COLO668 (cell line): ENCODE results near the gene LRP1B.

Source experiments
- DNase-seq: peaks from one replicate; lab custom pipeline; 2025; ENCODE audit not compliant: unreplicated experiment; lab: John Stamatoyannopoulos, UW

Gene LRP1B

GRCh38 chr2:140869925-140870324 is 1260.9 kb downstream of the LRP1B start:
- DNase-seq, result no peak

- DNase-seq, result no peak
These were observed 1261.7 kb downstream of the LRP1B start for GRCh38 chr2:140869107-140869506.

DNA sequence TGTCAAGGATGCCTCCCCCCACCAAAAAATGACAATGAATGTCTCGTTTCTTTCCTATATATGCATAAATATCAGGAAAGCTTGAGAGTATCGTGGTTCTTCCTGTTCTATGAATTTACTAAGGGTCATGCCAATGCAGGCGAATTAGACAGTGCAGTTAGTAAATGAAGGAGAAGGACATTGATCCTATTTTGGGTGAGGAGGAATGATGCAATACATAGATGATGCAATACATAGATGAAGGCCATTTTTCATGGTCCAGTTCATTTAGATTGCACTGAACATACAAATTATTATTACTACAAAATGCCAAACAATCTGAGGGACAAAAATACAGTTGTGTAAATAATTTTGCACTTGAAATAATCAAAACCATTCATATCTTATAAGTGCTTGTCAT is 1265.0 kb downstream of the LRP1B start:
- no peak for DNase-seq

GRCh38 chr2:140863713-140864112 is 1267.1 kb downstream of the LRP1B start:
- no peak for DNase-seq

- DNase-seq, result no peak
These were observed 1268.6 kb downstream of the LRP1B start for GRCh38 chr2:140862181-140862580.

DNA sequence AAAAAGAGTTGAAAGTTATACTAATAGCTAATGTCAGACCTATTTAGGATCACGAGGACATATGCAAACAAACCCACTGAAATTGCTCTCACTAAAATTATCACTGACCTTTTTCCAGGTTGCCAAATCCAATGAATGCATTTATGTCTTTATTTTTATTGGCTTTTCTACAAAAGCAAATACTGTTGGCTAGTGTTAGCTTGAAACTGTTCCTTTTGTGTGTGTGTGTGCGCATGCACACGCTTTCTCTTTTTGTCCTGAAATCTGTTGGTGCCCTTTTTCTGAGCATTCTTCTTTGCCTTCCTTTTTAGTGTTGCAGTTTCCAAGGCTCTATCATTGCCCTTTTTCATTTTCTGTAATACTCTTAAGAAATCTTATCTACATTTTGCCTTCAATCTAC is 1269.2 kb downstream of the LRP1B start:
- no peak for DNase-seq

GRCh38 chr2:140855471-140855870 is 1275.3 kb downstream of the LRP1B start:
- DNase-seq, result no peak

DNA sequence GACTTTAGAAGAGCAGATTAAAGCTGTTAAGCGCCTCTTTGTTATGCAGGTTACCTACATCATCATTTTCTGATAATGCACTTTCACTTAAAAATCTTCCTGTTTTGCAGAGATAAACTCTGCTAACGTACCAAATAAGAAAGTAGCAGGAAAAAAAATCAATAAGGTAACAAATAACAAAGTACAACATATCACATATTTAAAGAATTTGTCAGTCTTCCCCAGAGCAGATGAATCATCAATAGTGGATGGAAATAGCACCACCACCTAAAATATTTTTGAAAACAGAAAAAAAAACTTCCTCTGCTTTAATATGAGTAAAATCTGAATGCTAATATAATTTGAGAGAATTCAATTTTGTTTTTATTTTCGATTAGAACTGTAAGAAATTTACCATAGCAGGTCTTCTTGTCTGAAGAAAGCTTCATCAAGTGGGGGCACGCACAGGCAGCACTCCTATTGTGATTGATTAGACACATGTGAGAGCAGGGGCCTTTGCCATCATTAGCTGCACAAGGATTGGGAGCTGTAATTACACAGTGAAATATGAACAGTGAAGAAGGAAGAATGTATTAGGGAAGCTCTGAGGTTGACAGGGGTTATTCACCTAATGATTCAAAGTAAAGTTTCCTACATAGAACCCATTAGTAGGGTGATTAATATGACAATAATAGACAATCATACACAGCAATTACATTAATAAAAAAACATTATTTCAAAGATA is 1279.4 kb downstream of the LRP1B start:
- no peak for DNase-seq

DNA sequence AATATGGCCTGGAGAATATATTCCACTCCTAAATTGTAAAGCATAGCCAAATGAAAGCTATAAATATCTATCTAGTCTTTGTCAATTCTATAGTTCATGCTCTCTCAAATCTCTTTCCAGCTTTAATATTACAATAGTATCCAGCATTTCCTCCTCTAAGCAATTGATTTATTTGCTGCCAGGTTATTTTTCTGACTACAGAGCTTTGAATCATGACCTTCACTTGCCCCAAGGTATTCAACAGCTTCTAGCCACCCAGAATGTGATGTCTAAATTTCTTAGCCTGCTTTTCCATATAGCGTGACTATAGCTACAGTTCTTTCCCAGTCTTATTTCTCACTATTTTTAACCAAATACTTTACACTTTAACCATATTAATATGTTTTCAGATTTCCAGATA is 1287.6 kb downstream of the LRP1B start:
- no peak for DNase-seq

- no peak for DNase-seq
These were observed 1288.7 kb downstream of the LRP1B start for GRCh38 chr2:140842110-140842509.

DNA sequence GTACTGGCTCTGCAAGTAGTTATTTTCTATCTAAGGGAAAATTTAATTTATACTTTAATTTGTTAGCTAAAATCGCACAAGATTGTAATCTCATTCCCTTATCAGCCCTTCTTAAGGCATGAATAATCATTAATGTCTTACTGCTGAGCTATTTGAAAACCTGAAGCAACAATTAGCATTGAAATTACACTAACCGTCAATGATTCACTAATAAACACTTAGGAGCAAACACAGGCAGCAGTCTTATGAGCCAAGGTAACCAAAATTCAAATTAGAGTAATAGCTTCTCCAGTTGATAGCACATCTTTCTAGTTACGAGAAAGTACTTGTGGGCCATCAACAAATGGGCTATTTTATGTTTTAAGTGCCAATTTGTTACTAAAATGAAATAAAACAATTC is 1289.7 kb downstream of the LRP1B start:
- no peak for DNase-seq

DNA sequence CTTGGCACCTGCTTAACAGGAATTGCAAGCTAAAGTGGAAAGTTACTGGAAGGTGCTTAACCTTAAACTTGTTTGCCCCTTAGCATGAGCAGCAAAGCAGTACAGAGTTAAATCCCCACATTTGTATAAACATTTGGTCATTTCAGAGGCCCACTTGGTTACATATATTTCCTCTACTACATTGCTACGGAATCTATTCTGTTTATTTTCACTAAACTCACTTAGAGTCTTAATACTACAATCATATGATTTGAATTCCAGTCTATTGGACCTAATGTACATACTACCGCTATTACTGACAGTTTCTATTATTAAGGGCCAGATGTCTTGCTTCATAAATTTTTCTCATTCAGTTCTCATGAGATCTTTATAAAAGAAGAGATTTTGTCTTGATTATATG is 1294.0 kb downstream of the LRP1B start:
- DNase-seq, result no peak

GRCh38 chr2:140835079-140835478 is 1295.7 kb downstream of the LRP1B start:
- no peak for DNase-seq

GRCh38 chr2:140814141-140814540 is 1316.7 kb downstream of the LRP1B start:
- peak; percentile 52 for DNase-seq

- DNase-seq, result peak; percentile 9
These were observed 1322.0 kb downstream of the LRP1B start for GRCh38 chr2:140808820-140809219.

- no peak for DNase-seq
These were observed 1322.6 kb downstream of the LRP1B start for GRCh38 chr2:140808211-140808610.

DNA sequence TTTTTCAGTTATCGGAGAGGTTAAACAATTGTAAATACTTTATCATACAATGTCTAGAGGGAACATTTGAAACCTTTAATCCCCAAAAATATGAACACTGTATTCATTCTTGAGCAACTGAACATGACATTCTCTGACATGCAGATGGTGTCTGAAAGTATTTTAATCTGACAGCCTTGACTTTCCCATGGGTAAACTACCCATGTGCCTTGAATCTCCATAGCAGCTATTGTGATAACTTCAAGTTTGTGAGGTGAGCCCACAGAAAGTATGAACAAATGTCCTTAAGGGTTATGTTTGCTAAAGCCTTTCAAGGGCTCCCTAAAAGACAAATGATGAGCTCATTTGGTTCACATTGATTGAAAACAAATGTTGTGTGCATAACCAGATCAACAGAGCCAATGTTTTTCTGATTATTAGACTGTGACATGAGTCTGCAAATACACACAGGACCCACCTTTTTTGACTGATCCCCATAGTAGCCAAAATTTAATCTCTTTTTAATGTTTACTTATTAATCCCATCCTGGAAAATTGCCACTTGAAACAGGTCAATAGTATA is 1326.0 kb downstream of the LRP1B start:
- no peak for DNase-seq

GRCh38 chr2:140801311-140801710 is 1329.5 kb downstream of the LRP1B start:
- no peak for DNase-seq

GRCh38 chr2:140797718-140798117 is 1333.1 kb downstream of the LRP1B start:
- DNase-seq, result no peak

GRCh38 chr2:140791802-140792201 is 1339.0 kb downstream of the LRP1B start:
- no peak for DNase-seq

DNA sequence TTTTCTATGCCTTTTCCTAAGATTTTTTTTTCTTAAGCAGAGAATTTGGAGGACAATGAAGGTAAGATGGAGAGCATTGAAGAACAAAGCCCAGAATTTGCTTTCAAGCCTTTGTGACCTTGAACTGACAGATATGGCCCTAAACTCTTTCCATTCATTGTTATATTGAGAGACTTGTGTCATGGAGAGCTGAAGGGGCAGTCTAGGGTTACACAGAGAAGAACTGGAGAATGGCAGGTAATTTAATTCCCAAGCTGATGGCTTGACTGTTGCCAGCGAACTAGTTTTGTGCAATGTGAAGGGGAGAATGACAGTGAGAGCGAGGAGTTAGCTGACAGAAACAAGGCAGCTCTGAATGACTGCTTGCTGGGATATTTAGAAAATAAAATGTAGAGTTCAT is 1344.2 kb downstream of the LRP1B start:
- DNase-seq, result no peak

DNA sequence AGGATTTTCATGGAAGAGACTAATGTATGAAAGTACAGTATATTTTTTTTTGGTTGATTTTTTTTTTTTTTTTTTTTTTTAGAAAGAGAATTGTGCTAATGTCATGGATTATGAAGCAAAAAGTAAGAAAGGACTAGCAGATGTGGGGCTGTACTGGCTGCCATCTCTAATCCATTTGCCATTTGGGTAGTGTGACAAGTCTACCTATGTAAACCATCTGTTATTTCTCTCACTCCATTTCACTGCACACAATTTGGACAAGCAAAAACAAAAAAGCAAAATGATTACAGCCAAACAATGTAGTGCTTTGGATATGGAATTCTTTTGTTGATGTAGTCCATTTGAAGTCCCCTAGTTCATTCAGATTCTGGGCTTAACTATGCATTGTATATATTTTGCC is 1355.4 kb downstream of the LRP1B start:
- DNase-seq, result no peak

GRCh38 chr2:140770645-140771044 is 1360.2 kb downstream of the LRP1B start:
- DNase-seq, result no peak
